ENCODE data around the gene KRT77. TPM values are rescaled to one million over a fixed set of nuclear protein-coding genes. Genes with fewer than 3 reads are reported as not detected.

The KRT77 gene
- total RNA-seq, 3 donors from 2014 or later: 0.48 TPM; not detected in 2

GRCh38 chr12:52645120-52645761 is 58.1 kb downstream of the KRT77 start:
- intact Hi-C loops (cut with DNase I; ENCODE audit: low total_unique reads): no loop called here
- TF ChIP-seq POLR2AphosphoS5 (IDR thresholded peaks at IDR 0.05) (no peak), POLR2A (IDR thresholded peaks at IDR 0.05) (no peak), CTCF (IDR thresholded peaks at IDR 0.05) (no peak)
- Histone ChIP-seq H3K36me3 (no peaks in the 10 kb centered on the region), H3K4me3 (no peak overlapping the region), H3K27me3 (no peaks in the 10 kb centered on the region), H3K27ac (no peak overlapping the region), H3K4me1 (no peaks in the 10 kb centered on the region), H3K9me3 (no peaks in the 10 kb centered on the region)
- DNase-seq (ENCODE audit: low spot score in 2 of 2): no peak

- Histone ChIP-seq H3K4me3 (no peak overlapping the region), H3K27me3 (no peaks in the 10 kb centered on the region), H3K36me3 (no peaks in the 10 kb centered on the region), H3K27ac (no peak overlapping the region), H3K9me3 (no peaks in the 10 kb centered on the region), H3K4me1 (no peaks in the 10 kb centered on the region)
- TF ChIP-seq CTCF (IDR thresholded peaks at IDR 0.05) (no peak), POLR2A (IDR thresholded peaks at IDR 0.05) (no peak), POLR2AphosphoS5 (IDR thresholded peaks at IDR 0.05) (no peak)
- DNase-seq (ENCODE audit: low spot score in 2 of 2): no peak
- intact Hi-C loops (cut with DNase I; ENCODE audit: low total_unique reads): no loop called here
Observed at GRCh38 chr12:52644078-52644415, 59.3 kb downstream of the KRT77 start.

GRCh38 chr12:52643233-52644077 is 59.9 kb downstream of the KRT77 start:
- no peaks in the 10 kb centered on the region for H3K27me3 ChIP-seq
- peak in 1 of 2 donors; percentile 10 for DNase-seq (ENCODE audit: low spot score in 2 of 2)
- intact Hi-C loops (cut with DNase I; ENCODE audit: low total_unique reads): no loop called here
- no peaks in the 10 kb centered on the region for H3K36me3 ChIP-seq
- H3K4me3 ChIP-seq: no peak overlapping the region
- H3K9me3 ChIP-seq: no peaks in the 10 kb centered on the region
- no peaks in the 10 kb centered on the region for H3K4me1 ChIP-seq
- no peak for TF ChIP-seq POLR2A (IDR thresholded peaks at IDR 0.05)
- no peak overlapping the region for H3K27ac ChIP-seq

GRCh38 chr12:52641468-52641867 is 61.9 kb downstream of the KRT77 start:
- intact Hi-C loops (cut with DNase I; ENCODE audit: low total_unique reads): no loop called here
- TF ChIP-seq CTCF (IDR thresholded peaks at IDR 0.05): no peak
- TF ChIP-seq POLR2A (IDR thresholded peaks at IDR 0.05): no peak
- no peak for TF ChIP-seq POLR2AphosphoS5 (IDR thresholded peaks at IDR 0.05)
- Histone ChIP-seq H3K36me3 (no peaks in the 10 kb centered on the region), H3K4me1 (no peaks in the 10 kb centered on the region), H3K4me3 (no peak overlapping the region), H3K27ac (no peak overlapping the region), H3K27me3 (no peaks in the 10 kb centered on the region), H3K9me3 (no peaks in the 10 kb centered on the region)
- peak in 1 of 2 donors; percentile 6 for DNase-seq (ENCODE audit: low spot score in 2 of 2)

Other genes starting within 250 kb of the KRT77 start
- gene KRT6C, start 229.7 kb downstream of the KRT77 start, total RNA-seq: not detected
- 1 to 10 TPM in 1 of 3 donors, under 1 TPM in 1, not detected in 1; 0.33 to 3.1 TPM for gene KRT6A, start 210.3 kb downstream of the KRT77 start, total RNA-seq
- 100 to 1,000 TPM in 2 of 3 donors, 1 to 10 TPM in 1; 4.3 to 464 (median 413) TPM for gene KRT5, start 183.1 kb downstream of the KRT77 start, total RNA-seq
- under 1 TPM in 1 of 3 donors, not detected in 2; 0.16 TPM for gene KRT71, start 150.4 kb downstream of the KRT77 start, total RNA-seq
- gene KRT74, start 129.7 kb downstream of the KRT77 start, total RNA-seq: not detected
- gene KRT72, start 102.1 kb downstream of the KRT77 start, total RNA-seq: not detected
- not detected for gene KRT73, start 85.0 kb downstream of the KRT77 start, total RNA-seq
- gene KRT2, start 51.3 kb downstream of the KRT77 start, total RNA-seq: not detected
- gene KRT1, start 23.1 kb downstream of the KRT77 start, total RNA-seq: not detected
- gene KRT76, start 73.8 kb upstream of the KRT77 start, total RNA-seq: not detected
- not detected for gene KRT3, start 92.6 kb upstream of the KRT77 start, total RNA-seq
- gene KRT4, start 110.6 kb upstream of the KRT77 start, total RNA-seq: under 1 TPM in 1 of 3 donors, not detected in 2; 0.33 TPM
- gene KRT79, start 130.8 kb upstream of the KRT77 start, total RNA-seq: 1 to 10 TPM in 1 of 3 donors, under 1 TPM in 1, not detected in 1; 0.48 to 1.3 TPM
- 1 to 10 TPM in 1 of 3 donors, not detected in 2; 2.0 TPM for gene KRT78, start 145.5 kb upstream of the KRT77 start, total RNA-seq
- 100 to 1,000 TPM in 2 of 3 donors, 1 to 10 TPM in 1; 4.6 to 430 (median 153) TPM for gene KRT8, start 201.6 kb upstream of the KRT77 start, total RNA-seq
- 100 to 1,000 TPM in 2 of 3 donors, 1 to 10 TPM in 1; 2.1 to 380 (median 213) TPM for gene KRT18, start 245.6 kb upstream of the KRT77 start, total RNA-seq

All from breast epithelium (tissue), 4 donors.